Nucleus accumbens (tissue), 56 donors: ENCODE results near the gene SULT1A1.
"Not testable (repeated sequence)": the region's sequence is repeated elsewhere in the genome, so short reads cannot be mapped to it uniquely, and the experiment has no call there.

ENCODE experiments used
- DNase-seq, 56 donors: peaks; one replicate each; lab custom pipeline; 2025; lab: John Stamatoyannopoulos, UW

SULT1A1 gene

DNA sequence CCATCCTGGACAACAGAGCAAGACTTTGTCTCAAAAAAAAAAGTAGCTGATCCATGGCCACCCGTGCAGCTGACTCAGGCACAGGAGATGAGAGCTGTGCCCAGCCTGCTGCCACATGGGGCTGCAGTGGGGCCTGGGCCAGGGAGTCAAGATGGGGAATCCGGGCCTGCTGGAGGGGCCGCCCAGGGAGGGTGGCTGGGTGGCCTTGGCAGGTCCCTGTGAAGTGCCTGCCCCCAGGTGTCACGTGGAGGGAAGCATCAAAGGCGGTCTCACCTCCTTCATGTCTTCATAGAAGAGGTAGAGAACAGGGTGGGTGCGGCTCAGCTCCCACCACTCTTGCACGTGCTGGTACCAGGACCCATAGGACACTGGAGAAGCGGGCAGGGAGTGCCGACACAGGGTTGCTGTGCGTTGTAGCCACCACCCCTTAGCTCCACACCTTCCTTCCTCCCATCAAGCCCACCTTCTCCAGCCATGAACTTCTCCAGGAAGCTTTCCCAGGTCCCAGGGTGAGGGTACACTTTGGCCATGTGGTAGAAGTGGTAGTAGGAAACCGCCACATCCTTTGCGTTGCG, 16.8 kb downstream of the SULT1A1 start:
- DNase-seq, result no peak

DNA sequence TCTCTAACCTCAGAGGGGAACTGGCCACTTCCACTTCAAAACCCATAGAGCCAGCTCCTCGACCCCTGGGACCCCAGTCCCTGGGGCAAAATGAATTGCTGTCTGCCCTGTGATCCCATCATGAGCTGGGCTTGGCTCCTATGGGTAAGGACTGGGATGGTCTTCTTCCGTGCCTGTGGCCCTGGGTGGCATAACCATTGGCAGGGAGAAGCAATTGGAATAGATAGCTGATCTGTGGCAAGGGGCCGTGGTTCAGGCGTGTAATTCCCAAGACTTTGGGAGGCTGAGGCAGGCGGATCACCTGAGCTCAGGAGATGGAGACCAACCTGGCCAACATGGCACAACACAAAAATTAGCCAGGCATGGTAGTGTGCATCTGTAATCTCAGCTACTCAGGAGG, 17.3 kb downstream of the SULT1A1 start:
- no peak for DNase-seq

- DNase-seq, result no peak
Observed at GRCh38 chr16:28591355-28591754, 18.5 kb downstream of the SULT1A1 start.

DNA sequence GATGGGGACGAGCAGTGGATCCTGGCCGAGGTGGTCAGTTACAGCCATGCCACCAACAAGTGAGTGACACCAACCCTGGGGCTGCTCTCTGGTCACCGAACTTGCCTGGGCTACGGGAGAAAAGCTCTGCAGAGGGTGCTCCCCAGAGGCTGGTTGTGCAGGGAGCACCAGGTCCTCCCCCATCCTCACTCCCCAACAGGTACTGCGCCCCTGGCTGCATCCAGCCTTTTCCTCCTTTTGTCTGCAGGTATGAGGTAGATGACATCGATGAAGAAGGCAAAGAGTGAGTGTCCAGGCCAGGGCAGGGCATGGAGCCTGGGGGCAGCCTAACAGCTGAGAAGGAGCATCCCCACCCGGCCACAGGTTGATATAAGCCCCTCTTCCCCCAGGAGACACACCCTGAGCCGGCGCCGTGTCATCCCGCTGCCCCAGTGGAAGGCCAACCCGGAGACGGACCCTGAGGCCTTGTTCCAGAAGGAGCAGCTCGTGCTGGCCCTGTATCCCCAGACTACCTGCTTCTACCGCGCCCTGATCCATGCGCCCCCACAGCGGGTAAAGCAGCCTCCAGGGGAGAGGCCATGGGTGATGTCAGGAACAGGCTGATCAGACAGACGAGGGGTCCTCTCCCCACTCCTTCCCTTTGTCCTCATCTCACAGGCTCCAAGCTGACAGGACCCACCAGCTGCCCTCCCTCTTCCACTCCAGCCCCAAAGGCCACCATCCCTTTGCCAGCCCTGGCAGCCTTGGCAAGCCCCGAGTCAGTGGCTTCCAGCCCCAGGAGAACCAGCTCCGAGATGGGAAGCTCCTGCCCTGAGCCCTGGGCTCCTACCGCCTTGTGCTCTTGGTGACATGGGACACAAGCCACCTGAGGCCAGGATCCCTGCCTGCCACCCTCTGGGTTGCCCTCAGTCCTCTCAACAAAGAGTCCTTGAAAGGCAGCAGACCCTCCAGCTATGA, 19.2 kb downstream of the SULT1A1 start:
- DNase-seq, result no peak

DNA sequence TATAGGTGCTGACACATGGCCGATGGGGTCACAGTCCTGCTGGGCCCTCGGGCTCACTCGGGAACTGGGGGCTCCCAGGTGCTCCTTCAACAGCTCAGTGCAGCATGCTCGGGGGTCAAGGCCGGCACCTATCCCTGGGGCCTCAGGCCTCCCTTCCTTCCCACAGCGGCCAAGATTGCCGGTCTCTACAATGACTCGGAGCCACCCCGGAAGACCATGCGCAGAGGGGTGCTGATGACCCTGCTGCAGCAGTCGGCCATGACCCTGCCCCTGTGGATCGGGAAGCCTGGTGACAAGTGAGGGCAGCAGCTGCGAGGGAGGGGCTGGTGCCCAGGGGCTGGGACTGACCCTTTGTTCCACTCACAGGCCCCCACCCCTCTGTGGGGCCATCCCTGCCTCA, 19.9 kb downstream of the SULT1A1 start:
- no peak for DNase-seq

DNA sequence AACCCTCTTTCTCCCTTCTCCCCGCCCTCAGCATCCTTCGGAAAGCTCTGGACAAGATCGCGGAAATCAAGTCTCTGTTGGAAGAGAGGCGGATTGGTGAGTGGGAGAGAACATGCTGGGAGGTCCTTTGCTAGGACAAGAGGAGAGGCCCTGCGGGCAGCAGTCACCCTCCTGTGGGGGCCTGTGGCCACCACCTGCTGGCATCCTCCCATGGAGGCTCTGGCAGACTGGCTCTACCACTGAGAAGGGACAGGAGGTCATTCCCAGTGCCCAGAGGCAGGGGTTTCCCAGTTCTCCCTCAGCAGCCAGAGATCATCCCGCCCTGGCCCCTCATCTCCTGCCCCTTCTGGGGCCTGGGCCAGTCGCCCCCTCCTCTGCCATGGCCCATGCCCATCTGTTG, 20.8 kb downstream of the SULT1A1 start:
- DNase-seq, result no peak

DNA sequence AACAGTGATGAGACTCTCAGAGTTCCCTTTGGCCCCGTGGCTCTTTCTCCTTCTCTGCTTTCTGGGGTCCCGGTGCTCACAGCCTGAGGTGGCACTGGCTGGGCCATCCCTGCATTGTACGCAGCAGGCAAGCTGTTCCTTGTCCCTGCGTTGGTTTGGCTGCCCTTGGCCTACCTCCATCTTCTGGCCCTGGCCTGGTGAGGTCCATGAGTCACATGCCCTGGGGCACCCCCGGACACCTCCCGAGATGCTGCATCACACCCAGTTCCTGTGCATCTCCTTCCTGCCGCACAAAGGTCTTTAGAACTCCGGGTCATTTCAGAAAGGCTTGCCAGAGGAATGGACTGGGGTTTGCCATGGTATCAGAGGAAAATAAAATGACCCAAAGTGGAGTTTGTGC, 22.5 kb downstream of the SULT1A1 start:
- no peak for DNase-seq

DNA sequence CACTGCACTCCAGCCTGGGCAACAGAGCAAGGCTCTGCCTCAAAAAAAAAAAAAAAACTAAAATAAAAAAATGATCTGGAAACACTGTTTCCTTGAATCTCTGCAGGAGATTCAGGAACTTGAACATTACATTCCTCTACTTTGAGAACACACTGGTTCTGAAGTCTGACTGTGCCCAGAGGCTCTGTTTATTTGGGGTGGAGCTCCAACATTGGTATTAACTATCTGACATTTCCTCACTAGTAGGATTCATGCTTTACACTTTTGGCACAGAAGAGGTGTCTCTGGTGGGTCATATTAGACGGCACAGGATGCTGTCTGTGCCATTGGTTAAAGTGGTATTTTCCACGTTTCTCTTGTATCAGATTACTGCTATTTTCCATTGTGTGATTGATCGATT, 23.4 kb downstream of the SULT1A1 start:
- DNase-seq, result no peak

DNA sequence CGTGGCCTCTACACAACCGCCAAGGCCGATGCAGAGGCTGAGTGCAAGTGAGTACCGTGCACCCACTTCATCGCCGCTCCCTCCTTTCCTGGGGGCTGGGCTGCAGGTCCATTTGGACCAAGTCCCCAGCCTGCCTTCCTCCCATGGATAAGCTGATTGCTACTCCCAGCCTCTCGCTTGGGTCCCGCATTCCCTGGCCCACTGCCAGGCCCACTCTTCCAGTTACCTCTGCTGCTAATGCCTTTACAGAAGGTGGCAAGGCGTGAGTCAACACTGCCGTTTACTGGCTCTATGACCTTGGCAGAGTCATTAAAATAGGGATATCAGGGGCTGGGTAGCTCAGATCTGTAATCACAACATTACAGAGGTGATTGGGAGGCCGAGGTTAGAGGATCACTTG, 24.2 kb downstream of the SULT1A1 start:
- no peak for DNase-seq

- no peak for DNase-seq
Observed at GRCh38 chr16:28580726-28581315, 29.0 kb downstream of the SULT1A1 start.

DNA sequence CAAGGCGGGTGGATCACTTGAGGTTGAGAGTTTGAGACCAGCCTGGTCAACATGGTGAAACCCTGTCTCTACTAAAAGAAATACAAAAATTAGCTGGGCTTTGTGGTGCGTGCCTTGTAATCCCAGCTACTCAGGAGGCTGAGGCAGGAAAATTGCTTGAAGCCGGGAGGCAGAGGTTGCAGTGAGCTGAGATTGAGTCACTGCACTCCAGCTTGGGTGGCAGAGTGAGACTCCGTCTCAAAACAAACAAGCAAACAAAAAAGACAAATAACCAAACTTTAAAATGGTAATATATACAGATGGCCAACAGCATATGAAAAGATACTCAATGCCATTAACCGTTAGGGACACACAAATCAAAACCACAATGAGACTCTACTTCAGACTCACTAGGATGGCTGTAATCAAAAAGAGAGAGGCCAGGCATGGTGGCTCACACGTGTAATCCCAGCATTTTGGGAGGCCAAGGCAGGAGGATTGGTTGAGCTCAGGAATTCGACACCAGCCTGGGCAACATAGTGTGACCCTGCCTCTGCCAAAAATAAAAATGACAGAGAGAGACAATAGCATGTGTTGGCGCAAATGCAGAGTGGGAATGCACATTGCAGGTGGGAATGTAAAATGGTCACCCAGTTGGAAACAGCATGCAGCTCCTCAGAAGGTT, 34.3 kb downstream of the SULT1A1 start:
- no peak for DNase-seq

- no peak for DNase-seq
Observed at GRCh38 chr16:28574925-28575324, 34.9 kb downstream of the SULT1A1 start.

GRCh38 chr16:28573738-28574718, 35.8 kb downstream of the SULT1A1 start:
- no peak for DNase-seq

- peak in 2 of 56 donors; percentile 4 to 17 for DNase-seq
Observed at GRCh38 chr16:28572696-28573510, 36.9 kb downstream of the SULT1A1 start.

GRCh38 chr16:28569968-28570752, 39.7 kb downstream of the SULT1A1 start:
- no peak for DNase-seq

- no peak for DNase-seq
Observed at GRCh38 chr16:28569021-28569420, 40.8 kb downstream of the SULT1A1 start.

DNA sequence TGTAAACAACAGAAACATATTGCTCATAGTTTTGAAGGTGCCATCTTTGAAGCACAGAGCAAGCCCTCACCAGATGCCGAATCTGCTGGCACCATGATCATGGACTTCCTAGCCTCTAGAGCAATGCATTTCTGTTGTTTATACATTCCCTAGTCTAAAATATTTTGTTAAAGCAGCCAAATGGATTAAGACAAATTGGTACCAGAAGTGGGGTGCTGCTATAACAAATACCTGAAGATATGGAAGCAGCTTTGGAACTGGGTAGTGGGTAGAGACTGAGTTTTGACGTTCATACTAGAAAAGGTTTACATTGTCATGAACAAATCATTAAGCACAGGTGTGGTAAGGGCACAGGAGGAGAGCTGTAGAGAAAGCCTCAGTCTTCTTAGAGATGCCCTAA, 42.6 kb downstream of the SULT1A1 start:
- no peak for DNase-seq

DNA sequence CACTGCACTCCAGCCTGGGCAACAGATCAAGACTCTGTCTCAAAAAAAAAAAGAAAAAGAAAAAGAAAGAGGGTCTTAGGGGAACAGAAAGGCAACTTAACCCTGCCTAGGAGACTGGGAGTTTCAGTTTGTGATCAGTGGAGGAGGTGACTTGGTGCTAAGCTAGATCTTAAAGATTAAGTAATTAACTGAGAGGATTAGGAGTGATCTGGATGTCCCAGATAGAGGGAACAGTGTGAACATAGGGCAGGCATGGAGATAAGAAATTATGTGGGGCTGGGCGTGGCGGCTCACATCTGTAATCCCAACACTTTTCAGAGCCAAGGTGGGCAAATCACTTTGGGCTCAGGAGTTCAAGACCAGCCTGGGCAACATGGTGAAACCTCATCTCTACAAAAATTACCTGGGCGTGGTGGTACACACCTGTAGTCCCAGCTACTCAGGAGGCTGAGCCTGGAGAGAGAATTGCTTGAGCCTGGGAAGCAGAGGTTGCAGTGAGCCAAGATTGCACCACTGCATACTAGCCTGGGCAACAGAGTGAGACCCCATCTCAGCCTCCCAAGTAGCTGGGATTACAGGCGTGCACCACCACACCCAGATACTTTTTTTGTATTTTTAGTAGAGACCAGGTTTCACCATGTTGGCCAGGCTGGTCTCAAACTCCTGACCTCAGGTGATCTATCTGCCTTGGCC, 43.5 kb downstream of the SULT1A1 start:
- DNase-seq, result not testable (repeated sequence)
